K562 (cell line): ENCODE results near the gene ZNF155. TPM values are rescaled to one million over a fixed set of nuclear protein-coding genes. Genes with fewer than 3 reads are reported as not detected.

ENCODE experiments used
- ATF7 ChIP-seq: fragments of 450-650 bp; IDR thresholded peaks from 2 replicates; pipeline ENCODE4 v1.7.1; 2014; ENCODE audit warnings: mild to moderate bottlenecking, moderate library complexity
- BCL6 ChIP-seq: fragments of 250-450 bp; sonication (Bioruptor Pico); IDR thresholded peaks from 2 replicates; pipeline ENCODE4 v1.4.0; 2020
- BCOR ChIP-seq: fragments of 450-650 bp; IDR thresholded peaks from 2 replicates; pipeline ENCODE4 v1.6.1; 2016
- CHD2 ChIP-seq: IDR thresholded peaks from 2 replicates; pipeline ENCODE4 v1.6.1; 2011; ENCODE audit warnings: low read depth, low read length
- CREB5 ChIP-seq: fragments of 250-450 bp; sonication (Bioruptor Pico); IDR thresholded peaks from 2 replicates; pipeline ENCODE4 v1.5.0; 2020; ENCODE audit warnings: mild to moderate bottlenecking
- ESRRA ChIP-seq: fragments of 450-650 bp; IDR thresholded peaks from 2 replicates; pipeline ENCODE4 v1.6.1; 2014; ENCODE audit warnings: low read depth, mild to moderate bottlenecking, moderate library complexity, borderline replicate concordance
- HEY1 ChIP-seq: fragments of 250-450 bp; sonication (Bioruptor Pico); IDR thresholded peaks from 2 replicates; pipeline ENCODE4 v1.5.0; 2020; ENCODE audit warnings: mild to moderate bottlenecking, moderate library complexity, borderline replicate concordance
- NFRKB ChIP-seq: fragments of 450-650 bp; IDR thresholded peaks from 2 replicates; pipeline ENCODE4 v1.6.1; 2016; ENCODE audit warnings: low read depth
- NR4A1 ChIP-seq, 2 experiments: fragments of 250-450 bp in 1 of 2; fragments of 450-650 bp in 1 of 2; sonication (Bioruptor Pico) in 1 of 2; IDR thresholded peaks; 2 replicates each; pipeline versions ENCODE4 v1.4.0 to v1.6.1; 2016 to 2020; ENCODE audit warnings: mild to moderate bottlenecking in 2 of 2, missing compliant biosample characterization in 1 of 2, missing genetic modification characterization in 1 of 2, moderate library complexity in 1 of 2
- SAFB ChIP-seq: fragments of 200-400 bp; formaldehyde crosslinking; IDR thresholded peaks from 2 replicates; pipeline ENCODE4 v1.6.1; 2017; ENCODE audit warnings: low read depth, low read length, borderline replicate concordance
- SNRNP70 ChIP-seq: fragments of 200-400 bp; formaldehyde crosslinking; optimal IDR thresholded peaks from 2 replicates; pipeline ENCODE3; 2017; ENCODE audit warnings: low read depth, low read length
- TAF15 ChIP-seq: fragments of 200-400 bp; formaldehyde crosslinking; IDR thresholded peaks from 2 replicates; pipeline ENCODE4 v1.6.1; 2017; ENCODE audit warnings: mild to moderate bottlenecking, low read depth, low read length, moderate library complexity
- TEAD2 ChIP-seq: fragments of 450-650 bp; IDR thresholded peaks from 2 replicates; pipeline ENCODE4 v1.6.1; 2016; ENCODE audit warnings: missing genetic modification characterization, control low read depth, missing compliant biosample characterization
- ZFP30 ChIP-seq: fragments of 250-450 bp; sonication (Bioruptor Pico); IDR thresholded peaks from 2 replicates; pipeline ENCODE4 v1.8.0; 2022; ENCODE audit warnings: moderate library complexity, mild to moderate bottlenecking, inconsistent platforms, borderline replicate concordance
- ZNF239 ChIP-seq: fragments of 250-450 bp; sonication (Bioruptor Pico); IDR thresholded peaks from 2 replicates; pipeline ENCODE4 v1.4.0; 2020; ENCODE audit warnings: mild to moderate bottlenecking
- ZNF277 ChIP-seq: fragments of 250-450 bp; sonication (Bioruptor Pico); IDR thresholded peaks from 2 replicates; pipeline ENCODE4 v1.8.0; 2022; ENCODE audit warnings: inconsistent platforms, mild to moderate bottlenecking, moderate library complexity, borderline replicate concordance
- ZNF282 ChIP-seq: sonication (generic); formaldehyde crosslinking; IDR thresholded peaks from 2 replicates; pipeline ENCODE4 v1.8.1; 2023; ENCODE audit warnings: missing genetic modification reagents
- polyA plus RNA-seq, 8 experiments: library from polyadenylated mRNA; depleted of rRNA in 4 of 8; stranded (reverse) in 5 of 8; unstranded in 3 of 8; fragments of >200 nt; fragmentation: Nextera tagmentation in 2 of 8; fragmentation: Illumina TruSeq in 1 of 8; extraction: Ambion mirVana in 2 of 8; extraction: Trizol in 1 of 8; gene quantifications; 2 replicates each; pipeline versions ENCODE4 v1.2.1 to v1.2.3, GENCODE V29; 2011 to 2014; ENCODE audit warnings: inconsistent platforms in 1 of 8, missing spikeins in 1 of 8
- total RNA-seq, 7 experiments: library from RNA; depleted of rRNA in 6 of 7; stranded (reverse); fragments of >200 nt in 6 of 7; fragmentation: Illumina TruSeq in 2 of 7; extraction: Trizol in 2 of 7; gene quantifications; 2 replicates each; pipeline versions ENCODE4 v1.2.1 to v1.2.3, GENCODE V29; 2011 to 2021; ENCODE audit warnings: low replicate concordance in 1 of 7
- TF ChIP-seq, protein P1 (sequence below): conservative IDR thresholded peaks from 2 replicates; pipeline ENCODE4 v1.6.1; 2011; ENCODE audit warnings: low read depth, mild to moderate bottlenecking, low read length; ENCODE audit not compliant: control insufficient read depth
- TF ChIP-seq, protein P2 (sequence below): fragments of 450-650 bp; IDR thresholded peaks from 2 replicates; pipeline ENCODE4 v1.6.1; 2017; ENCODE audit warnings: antibody characterized with exemption, mild to moderate bottlenecking

Gene ZNF155
- total and polyA plus RNA-seq, 9 of the 15 experiments (the other 6 are each of a cell fraction or from before 2014, with no cell fraction given): 0.09 to 0.76 (median 0.37) TPM

DNA sequence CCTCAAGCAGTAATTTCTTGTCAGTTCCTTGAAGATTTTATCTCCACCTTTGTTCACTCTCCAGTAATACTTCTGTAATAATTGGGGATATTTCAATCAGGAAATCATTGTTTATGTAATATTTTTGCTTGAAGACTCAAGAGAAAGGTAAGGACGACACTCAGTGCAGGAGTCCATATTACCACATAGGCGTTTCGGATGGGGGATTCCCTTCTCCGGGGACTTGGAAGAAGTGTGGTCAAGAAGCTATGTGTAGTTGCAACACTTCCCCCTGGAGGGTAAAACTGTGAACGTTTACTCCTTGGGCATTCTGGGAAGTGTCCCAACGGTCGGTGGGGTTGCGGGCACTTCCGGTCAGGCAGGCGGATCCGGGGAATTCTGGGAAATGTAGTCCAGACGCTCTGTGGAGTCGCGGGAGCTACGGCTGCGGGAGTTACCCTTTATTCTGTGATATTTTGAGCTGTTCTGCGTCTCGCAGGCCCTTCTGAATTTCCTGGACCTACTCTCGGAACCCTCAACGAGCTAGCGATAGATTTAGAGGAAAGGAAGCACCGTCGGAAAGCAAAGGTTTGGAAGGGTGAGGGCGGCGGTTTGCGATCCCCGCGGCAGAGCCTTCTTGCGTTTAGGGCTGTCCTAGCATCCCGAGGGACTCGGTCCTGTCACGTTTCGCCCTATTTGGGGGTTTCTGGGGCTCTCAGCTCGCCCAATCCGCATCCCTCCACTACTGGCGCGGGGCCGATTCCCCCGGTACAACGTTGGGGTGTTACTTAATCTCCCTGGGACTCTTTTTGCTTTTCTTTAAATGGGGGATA, 32.9 kb upstream of the ZNF155 start, which contains the start of gene ZNF221 (continued):
- peak; percentile 43; the same call in 1 of the 2 replicates for TF ChIP-seq ESRRA
- TF ChIP-seq, protein P1, sequence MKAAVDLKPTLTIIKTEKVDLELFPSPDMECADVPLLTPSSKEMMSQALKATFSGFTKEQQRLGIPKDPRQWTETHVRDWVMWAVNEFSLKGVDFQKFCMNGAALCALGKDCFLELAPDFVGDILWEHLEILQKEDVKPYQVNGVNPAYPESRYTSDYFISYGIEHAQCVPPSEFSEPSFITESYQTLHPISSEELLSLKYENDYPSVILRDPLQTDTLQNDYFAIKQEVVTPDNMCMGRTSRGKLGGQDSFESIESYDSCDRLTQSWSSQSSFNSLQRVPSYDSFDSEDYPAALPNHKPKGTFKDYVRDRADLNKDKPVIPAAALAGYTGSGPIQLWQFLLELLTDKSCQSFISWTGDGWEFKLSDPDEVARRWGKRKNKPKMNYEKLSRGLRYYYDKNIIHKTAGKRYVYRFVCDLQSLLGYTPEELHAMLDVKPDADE: peak; percentile 86
- no peak for TF ChIP-seq ZFP30 (CRISPR knock-in tag)
- no peak for TF ChIP-seq CHD2
- no peak for TF ChIP-seq HEY1 (CRISPR knock-in tag)
- TF ChIP-seq BCL6 (CRISPR knock-in tag): no peak
- TF ChIP-seq NR4A1 (CRISPR knock-in tag; IDR thresholded peaks at IDR 0.05): no peak
- TF ChIP-seq NR4A1 (tag; IDR thresholded peaks at IDR 0.05): no peak
- TF ChIP-seq CREB5: no peak
- TF ChIP-seq NFRKB: 0 out of 2 replicates have a peak, but pooled peaks have one; percentile 24
- peak; percentile 77 for TF ChIP-seq ATF7
- no peak for TF ChIP-seq TAF15
- TF ChIP-seq ZNF282 (CRISPR knock-in tag): no peak
- TF ChIP-seq SNRNP70: no peak
- TF ChIP-seq TEAD2 (tag): no peak
- no peak for TF ChIP-seq SAFB
- TF ChIP-seq ZNF239 (CRISPR knock-in tag): peak; percentile 89
- no peak for TF ChIP-seq ZNF277 (CRISPR knock-in tag)
- TF ChIP-seq, protein P2, sequence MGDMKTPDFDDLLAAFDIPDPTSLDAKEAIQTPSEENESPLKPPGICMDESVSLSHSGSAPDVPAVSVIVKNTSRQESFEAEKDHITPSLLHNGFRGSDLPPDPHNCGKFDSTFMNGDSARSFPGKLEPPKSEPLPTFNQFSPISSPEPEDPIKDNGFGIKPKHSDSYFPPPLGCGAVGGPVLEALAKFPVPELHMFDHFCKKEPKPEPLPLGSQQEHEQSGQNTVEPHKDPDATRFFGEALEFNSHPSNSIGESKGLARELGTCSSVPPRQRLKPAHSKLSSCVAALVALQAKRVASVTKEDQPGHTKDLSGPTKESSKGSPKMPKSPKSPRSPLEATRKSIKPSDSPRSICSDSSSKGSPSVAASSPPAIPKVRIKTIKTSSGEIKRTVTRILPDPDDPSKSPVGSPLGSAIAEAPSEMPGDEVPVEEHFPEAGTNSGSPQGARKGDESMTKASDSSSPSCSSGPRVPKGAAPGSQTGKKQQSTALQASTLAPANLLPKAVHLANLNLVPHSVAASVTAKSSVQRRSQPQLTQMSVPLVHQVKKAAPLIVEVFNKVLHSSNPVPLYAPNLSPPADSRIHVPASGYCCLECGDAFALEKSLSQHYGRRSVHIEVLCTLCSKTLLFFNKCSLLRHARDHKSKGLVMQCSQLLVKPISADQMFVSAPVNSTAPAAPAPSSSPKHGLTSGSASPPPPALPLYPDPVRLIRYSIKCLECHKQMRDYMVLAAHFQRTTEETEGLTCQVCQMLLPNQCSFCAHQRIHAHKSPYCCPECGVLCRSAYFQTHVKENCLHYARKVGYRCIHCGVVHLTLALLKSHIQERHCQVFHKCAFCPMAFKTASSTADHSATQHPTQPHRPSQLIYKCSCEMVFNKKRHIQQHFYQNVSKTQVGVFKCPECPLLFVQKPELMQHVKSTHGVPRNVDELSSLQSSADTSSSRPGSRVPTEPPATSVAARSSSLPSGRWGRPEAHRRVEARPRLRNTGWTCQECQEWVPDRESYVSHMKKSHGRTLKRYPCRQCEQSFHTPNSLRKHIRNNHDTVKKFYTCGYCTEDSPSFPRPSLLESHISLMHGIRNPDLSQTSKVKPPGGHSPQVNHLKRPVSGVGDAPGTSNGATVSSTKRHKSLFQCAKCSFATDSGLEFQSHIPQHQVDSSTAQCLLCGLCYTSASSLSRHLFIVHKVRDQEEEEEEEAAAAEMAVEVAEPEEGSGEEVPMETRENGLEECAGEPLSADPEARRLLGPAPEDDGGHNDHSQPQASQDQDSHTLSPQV: peak; percentile 72
- no peak for TF ChIP-seq BCOR
